Measurements from ENCODE around the gene CHDH.

The CHDH gene

DNA sequence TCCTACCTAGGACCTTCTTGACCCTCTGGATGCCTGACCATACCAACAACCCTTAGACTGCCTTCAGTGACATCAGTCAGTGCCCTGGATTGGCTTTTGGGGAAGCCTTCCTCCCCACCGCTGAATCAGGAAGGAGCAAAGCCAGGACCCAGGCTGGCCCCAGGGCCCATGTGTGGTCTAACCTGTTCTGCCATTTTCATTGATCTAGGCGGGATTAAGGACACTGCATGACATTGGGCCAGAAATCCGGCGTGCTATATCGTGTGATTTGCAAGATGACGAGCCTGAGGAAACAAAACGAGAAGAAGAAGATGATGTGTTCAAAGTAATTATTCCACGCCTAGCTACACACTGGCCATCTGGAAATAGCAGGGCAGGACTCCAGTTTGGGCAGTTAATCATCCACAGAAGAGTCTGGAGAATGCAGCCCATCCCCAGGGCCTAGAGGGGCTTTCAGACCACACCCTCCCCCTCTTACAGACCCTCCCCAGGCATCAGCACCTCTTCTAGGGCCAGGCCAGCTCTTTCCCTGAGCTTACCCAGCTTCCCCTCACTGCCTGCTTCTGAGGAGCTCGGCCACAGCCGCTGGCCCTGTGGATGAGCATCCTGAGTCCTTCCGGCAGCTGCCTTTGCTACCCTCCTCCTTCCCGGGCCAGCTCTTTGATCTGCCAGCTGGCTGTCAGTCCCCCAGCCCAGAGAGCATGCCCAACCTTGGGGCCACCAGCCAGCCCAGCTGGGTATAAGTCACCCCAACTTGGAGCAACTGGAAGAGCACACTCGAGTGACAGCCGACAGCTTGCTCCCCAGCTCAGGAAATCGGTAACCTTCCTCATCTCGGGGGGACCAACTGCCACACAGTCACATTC, 45.9 kb downstream of the CHDH start:
- Histone ChIP-seq H3K4me1 (ENCODE audit: insufficient read depth, low read length) (no peaks in the 10 kb centered on the region), H3K4me2 (ENCODE audit: insufficient read depth, low read length) (no peak overlapping the region), H2AFZ (ENCODE audit: low read depth, low read length) (no peak overlapping the region), H3K79me2 (ENCODE audit: insufficient read depth, low read length) (no peaks in the 10 kb centered on the region), H3K9me3 (ENCODE audit: insufficient read depth, low read length, severe bottlenecking) (no peaks in the 10 kb centered on the region), H3K36me3 (ENCODE audit: insufficient read depth, low read length) (no peaks in the 10 kb centered on the region), H3K27me3 (ENCODE audit: insufficient read depth, low read length, poor library complexity) (peaks cover 7% of the 10 kb centered on the region), H3K9ac (ENCODE audit: low read depth, low read length) (no peak overlapping the region), H4K20me1 (ENCODE audit: insufficient read depth, low read length) (no peaks in the 10 kb centered on the region), H3K4me3 (ENCODE audit: low read depth in 1 of 2, low read length in 2 of 2) (no peak overlapping the region), H3K27ac (ENCODE audit: low read length) (no peak overlapping the region)
- no peak for ATAC-seq (ENCODE audit: insufficient read depth, low read depth)
- no peak for DNase-seq
- TF ChIP-seq EZH2 (IDR thresholded peaks at IDR 0.05; ENCODE audit: borderline replicate concordance, low read depth, low read length, severe bottlenecking): no peak
- TF ChIP-seq, protein P1, sequence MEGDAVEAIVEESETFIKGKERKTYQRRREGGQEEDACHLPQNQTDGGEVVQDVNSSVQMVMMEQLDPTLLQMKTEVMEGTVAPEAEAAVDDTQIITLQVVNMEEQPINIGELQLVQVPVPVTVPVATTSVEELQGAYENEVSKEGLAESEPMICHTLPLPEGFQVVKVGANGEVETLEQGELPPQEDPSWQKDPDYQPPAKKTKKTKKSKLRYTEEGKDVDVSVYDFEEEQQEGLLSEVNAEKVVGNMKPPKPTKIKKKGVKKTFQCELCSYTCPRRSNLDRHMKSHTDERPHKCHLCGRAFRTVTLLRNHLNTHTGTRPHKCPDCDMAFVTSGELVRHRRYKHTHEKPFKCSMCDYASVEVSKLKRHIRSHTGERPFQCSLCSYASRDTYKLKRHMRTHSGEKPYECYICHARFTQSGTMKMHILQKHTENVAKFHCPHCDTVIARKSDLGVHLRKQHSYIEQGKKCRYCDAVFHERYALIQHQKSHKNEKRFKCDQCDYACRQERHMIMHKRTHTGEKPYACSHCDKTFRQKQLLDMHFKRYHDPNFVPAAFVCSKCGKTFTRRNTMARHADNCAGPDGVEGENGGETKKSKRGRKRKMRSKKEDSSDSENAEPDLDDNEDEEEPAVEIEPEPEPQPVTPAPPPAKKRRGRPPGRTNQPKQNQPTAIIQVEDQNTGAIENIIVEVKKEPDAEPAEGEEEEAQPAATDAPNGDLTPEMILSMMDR (IDR thresholded peaks at IDR 0.05; ENCODE audit: borderline replicate concordance, extremely low read depth, low read length, poor library complexity, severe bottlenecking): no peak

DNA sequence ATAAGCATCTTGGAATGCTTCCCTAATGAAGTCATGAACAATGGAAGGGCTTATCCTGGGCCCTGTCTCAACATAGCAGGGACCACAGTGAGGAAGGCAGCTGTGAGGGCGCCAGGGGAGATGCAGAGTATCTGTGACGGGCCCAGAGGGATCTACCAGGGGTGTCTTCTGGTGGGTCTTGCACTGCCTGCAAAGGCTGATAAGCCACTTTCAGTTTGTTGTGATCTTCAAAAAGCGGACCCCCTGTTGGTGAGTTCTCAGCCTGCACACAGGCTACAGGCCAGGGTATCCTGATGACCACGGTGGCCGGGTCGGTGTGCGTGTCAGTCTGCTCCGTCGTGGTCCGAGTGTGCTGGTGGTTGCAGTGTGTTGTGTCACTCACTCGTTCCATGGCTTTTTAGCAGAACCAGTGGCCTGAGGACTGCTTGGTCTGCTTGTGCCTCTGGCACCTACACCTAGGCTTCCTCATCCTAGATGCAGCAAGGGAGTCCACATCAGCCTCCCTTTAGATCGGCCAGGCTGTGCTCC, 46.8 kb downstream of the CHDH start:
- peaks cover 7% of the 10 kb centered on the region for H3K27me3 ChIP-seq (ENCODE audit: insufficient read depth, low read length, poor library complexity)
- DNase-seq (no peak), ATAC-seq (ENCODE audit: insufficient read depth, low read depth) (no peak)
- no peak for TF ChIP-seq EZH2 (IDR thresholded peaks at IDR 0.05; ENCODE audit: borderline replicate concordance, low read depth, low read length, severe bottlenecking)
- TF ChIP-seq, protein P1 (IDR thresholded peaks at IDR 0.05; ENCODE audit: borderline replicate concordance, extremely low read depth, low read length, poor library complexity, severe bottlenecking): no peak
- no peaks in the 10 kb centered on the region for H3K79me2 ChIP-seq (ENCODE audit: insufficient read depth, low read length)
- H3K27ac ChIP-seq (ENCODE audit: low read length): no peak overlapping the region
- no peaks in the 10 kb centered on the region for H3K4me1 ChIP-seq (ENCODE audit: insufficient read depth, low read length)
- H3K9me3 ChIP-seq (ENCODE audit: insufficient read depth, low read length, severe bottlenecking): no peaks in the 10 kb centered on the region
- H3K36me3 ChIP-seq (ENCODE audit: insufficient read depth, low read length): no peaks in the 10 kb centered on the region
- no peak overlapping the region for H3K4me3 ChIP-seq (ENCODE audit: low read depth in 1 of 2, low read length in 2 of 2)
- no peak overlapping the region for H3K4me2 ChIP-seq (ENCODE audit: insufficient read depth, low read length)
- no peaks in the 10 kb centered on the region for H4K20me1 ChIP-seq (ENCODE audit: insufficient read depth, low read length)
- no peak overlapping the region for H3K9ac ChIP-seq (ENCODE audit: low read depth, low read length)
- no peak overlapping the region for H2AFZ ChIP-seq (ENCODE audit: low read depth, low read length)

DNA sequence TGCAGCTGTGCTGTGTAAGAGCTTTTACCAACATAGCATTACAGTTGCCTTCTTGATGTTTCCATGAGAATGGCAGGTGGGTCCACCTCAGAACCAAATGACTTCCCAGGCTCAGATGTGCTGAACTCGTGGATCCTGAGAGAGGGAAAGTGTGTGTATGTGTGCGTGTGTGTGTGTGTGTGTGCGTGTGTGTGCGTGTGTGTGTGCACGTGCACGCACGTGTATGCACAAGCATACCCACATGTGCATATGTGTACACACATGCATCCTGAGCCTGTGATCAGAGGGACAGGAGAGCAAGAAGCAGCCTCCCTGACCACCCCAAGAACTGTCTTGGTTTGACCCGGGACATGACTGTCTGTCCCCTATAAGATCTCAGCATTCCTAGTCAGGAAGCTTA, 48.1 kb downstream of the CHDH start:
- Histone ChIP-seq H3K36me3 (ENCODE audit: insufficient read depth, low read length) (no peaks in the 10 kb centered on the region), H4K20me1 (ENCODE audit: insufficient read depth, low read length) (no peaks in the 10 kb centered on the region), H3K79me2 (ENCODE audit: insufficient read depth, low read length) (no peaks in the 10 kb centered on the region), H2AFZ (ENCODE audit: low read depth, low read length) (no peak overlapping the region), H3K27ac (ENCODE audit: low read length) (no peak overlapping the region), H3K4me3 (ENCODE audit: low read depth in 1 of 2, low read length in 2 of 2) (no peak overlapping the region), H3K4me1 (ENCODE audit: insufficient read depth, low read length) (no peaks in the 10 kb centered on the region), H3K4me2 (ENCODE audit: insufficient read depth, low read length) (no peak overlapping the region), H3K9ac (ENCODE audit: low read depth, low read length) (no peak overlapping the region), H3K9me3 (ENCODE audit: insufficient read depth, low read length, severe bottlenecking) (no peaks in the 10 kb centered on the region), H3K27me3 (ENCODE audit: insufficient read depth, low read length, poor library complexity) (peaks cover 7% of the 10 kb centered on the region)
- DNase-seq (no peak), ATAC-seq (ENCODE audit: insufficient read depth, low read depth) (no peak)
- no peak for TF ChIP-seq EZH2 (IDR thresholded peaks at IDR 0.05; ENCODE audit: borderline replicate concordance, low read depth, low read length, severe bottlenecking)
- TF ChIP-seq, protein P1 (IDR thresholded peaks at IDR 0.05; ENCODE audit: borderline replicate concordance, extremely low read depth, low read length, poor library complexity, severe bottlenecking): no peak
